Measurements from ENCODE around the gene ACTN4.

The ACTN4 gene

DNA sequence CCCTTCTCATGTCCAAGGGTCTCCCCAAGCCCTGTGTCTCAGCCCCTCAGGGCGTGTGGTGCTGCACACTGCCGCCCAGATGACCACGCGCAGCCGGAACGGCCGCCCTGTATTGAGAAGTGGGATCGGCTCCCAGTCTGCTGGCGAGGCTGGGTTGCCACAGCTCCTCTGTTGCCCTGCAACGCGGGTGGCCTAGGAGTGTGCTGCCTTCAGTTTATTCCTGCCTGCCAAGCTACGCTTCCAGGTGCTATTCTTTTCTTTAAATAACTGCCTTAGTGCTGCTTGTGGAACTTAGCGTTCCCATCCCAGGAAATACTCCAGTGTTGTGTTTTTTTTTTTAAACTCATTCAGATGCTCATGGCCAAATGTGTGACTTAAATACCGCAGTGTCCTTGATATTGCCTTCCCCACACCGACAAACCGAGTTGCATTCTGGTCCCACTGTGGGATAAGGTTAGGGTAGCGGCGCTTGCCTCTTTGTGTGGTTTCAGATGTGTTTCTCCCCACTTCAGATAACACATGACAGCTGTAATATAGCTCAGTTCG lies 16.6 kb downstream of the ACTN4 start:
- Histone ChIP-seq H3K27ac (ENCODE audit: low read depth, low read length) (peak overlapping the region; percentile 85), H3K4me1 (ENCODE audit: insufficient read depth, low read length) (peaks cover 88% of the 10 kb centered on the region), H3K36me3 (ENCODE audit: insufficient read depth, low read length) (no peaks in the 10 kb centered on the region), H3K9me3 (ENCODE audit: low read length) (no peaks in the 10 kb centered on the region), H3K27me3 (ENCODE audit: control insufficient read depth in 1 of 2, insufficient read depth in 2 of 2, low read length in 2 of 2) (no peaks in the 10 kb centered on the region), H3K4me3 (ENCODE audit: low read depth in 1 of 2, low read length in 2 of 2) (peak overlapping the region; percentile 22 to 41), H3K9ac (ENCODE audit: low read length) (peak overlapping the region; percentile 31)

DNA sequence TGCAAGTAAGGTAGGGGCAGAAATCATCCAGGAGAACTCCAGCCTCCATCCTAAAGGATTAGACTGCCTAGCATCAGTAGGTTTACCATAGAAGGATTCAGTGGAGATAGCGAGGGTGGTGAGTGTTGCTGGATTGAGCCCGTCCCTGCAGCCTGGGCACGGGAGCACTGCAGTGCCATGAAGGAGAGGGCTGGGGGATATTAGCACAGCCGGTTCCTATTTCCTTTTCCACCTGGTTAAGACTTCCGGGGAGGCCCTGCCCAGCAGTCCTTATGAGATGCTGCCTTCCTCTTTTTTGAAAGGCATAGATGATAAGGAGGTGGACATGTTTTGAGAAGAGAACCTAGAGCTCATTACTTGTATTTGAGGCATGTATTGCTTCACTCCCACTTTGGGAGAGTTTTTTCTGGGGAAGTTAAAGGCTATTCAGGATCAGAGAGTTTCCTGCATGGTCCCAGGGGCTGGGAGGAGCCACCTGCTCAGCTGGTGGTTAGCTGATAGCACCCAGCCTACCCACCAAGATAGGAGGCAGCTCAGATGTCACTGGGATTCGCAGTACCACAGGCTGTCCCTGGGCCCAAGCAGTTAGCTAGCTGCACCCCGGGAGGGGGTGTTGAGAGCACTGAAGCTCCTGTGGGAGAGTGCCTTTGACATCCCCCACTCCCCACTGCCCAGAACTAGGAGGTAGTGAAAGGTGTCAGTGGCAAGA lies 17.2 kb downstream of the ACTN4 start:
- no peaks in the 10 kb centered on the region for H3K9me3 ChIP-seq (ENCODE audit: low read length)
- H3K27me3 ChIP-seq (ENCODE audit: control insufficient read depth in 1 of 2, insufficient read depth in 2 of 2, low read length in 2 of 2): no peaks in the 10 kb centered on the region
- H3K4me1 ChIP-seq (ENCODE audit: insufficient read depth, low read length): peaks cover 88% of the 10 kb centered on the region
- peak overlapping the region; percentile 18 for H3K9ac ChIP-seq (ENCODE audit: low read length)
- peak overlapping the region in 1 of 2 donors; percentile 41 for H3K4me3 ChIP-seq (ENCODE audit: low read depth in 1 of 2, low read length in 2 of 2)
- H3K36me3 ChIP-seq (ENCODE audit: insufficient read depth, low read length): no peaks in the 10 kb centered on the region
- peak overlapping the region; percentile 85 for H3K27ac ChIP-seq (ENCODE audit: low read depth, low read length)

- peak overlapping the region in 1 of 2 donors; percentile 22 for H3K4me3 ChIP-seq (ENCODE audit: low read depth in 1 of 2, low read length in 2 of 2)
These were observed 17.9 kb downstream of the ACTN4 start for GRCh38 chr19:38665219-38665931.

GRCh38 chr19:38665950-38666662 lies 18.7 kb downstream of the ACTN4 start:
- Histone ChIP-seq H3K27me3 (ENCODE audit: control insufficient read depth in 1 of 2, insufficient read depth in 2 of 2, low read length in 2 of 2) (no peaks in the 10 kb centered on the region), H3K9ac (ENCODE audit: low read length) (peak overlapping the region; percentile 18), H3K4me3 (ENCODE audit: low read depth in 1 of 2, low read length in 2 of 2) (peak overlapping the region in 1 of 2 donors; percentile 22), H3K27ac (ENCODE audit: low read depth, low read length) (peak overlapping the region; percentile 85), H3K36me3 (ENCODE audit: insufficient read depth, low read length) (no peaks in the 10 kb centered on the region), H3K9me3 (ENCODE audit: low read length) (no peaks in the 10 kb centered on the region), H3K4me1 (ENCODE audit: insufficient read depth, low read length) (peaks cover 91% of the 10 kb centered on the region)

More at GRCh38 chr19:38665219-38665931, 17.9 kb downstream of the ACTN4 start:
- peaks cover 94% of the 10 kb centered on the region for H3K4me1 ChIP-seq (ENCODE audit: insufficient read depth, low read length)
- no peaks in the 10 kb centered on the region for H3K27me3 ChIP-seq (ENCODE audit: control insufficient read depth in 1 of 2, insufficient read depth in 2 of 2, low read length in 2 of 2)
- H3K9ac ChIP-seq (ENCODE audit: low read length): peak overlapping the region; percentile 18
- peak overlapping the region; percentile 85 for H3K27ac ChIP-seq (ENCODE audit: low read depth, low read length)
- no peaks in the 10 kb centered on the region for H3K9me3 ChIP-seq (ENCODE audit: low read length)
- no peaks in the 10 kb centered on the region for H3K36me3 ChIP-seq (ENCODE audit: insufficient read depth, low read length)

- H3K4me3 ChIP-seq (ENCODE audit: low read depth in 1 of 2, low read length in 2 of 2): peak overlapping the region in 1 of 2 donors; percentile 26
- H3K9ac ChIP-seq (ENCODE audit: low read length): no peak overlapping the region
- H3K4me1 ChIP-seq (ENCODE audit: insufficient read depth, low read length): peaks cover 95% of the 10 kb centered on the region
- H3K27ac ChIP-seq (ENCODE audit: low read depth, low read length): peak overlapping the region; percentile 85
- H3K9me3 ChIP-seq (ENCODE audit: low read length): no peaks in the 10 kb centered on the region
- no peaks in the 10 kb centered on the region for H3K27me3 ChIP-seq (ENCODE audit: control insufficient read depth in 1 of 2, insufficient read depth in 2 of 2, low read length in 2 of 2)
- H3K36me3 ChIP-seq (ENCODE audit: insufficient read depth, low read length): no peaks in the 10 kb centered on the region
These were observed 19.4 kb downstream of the ACTN4 start for GRCh38 chr19:38666663-38667511.

DNA sequence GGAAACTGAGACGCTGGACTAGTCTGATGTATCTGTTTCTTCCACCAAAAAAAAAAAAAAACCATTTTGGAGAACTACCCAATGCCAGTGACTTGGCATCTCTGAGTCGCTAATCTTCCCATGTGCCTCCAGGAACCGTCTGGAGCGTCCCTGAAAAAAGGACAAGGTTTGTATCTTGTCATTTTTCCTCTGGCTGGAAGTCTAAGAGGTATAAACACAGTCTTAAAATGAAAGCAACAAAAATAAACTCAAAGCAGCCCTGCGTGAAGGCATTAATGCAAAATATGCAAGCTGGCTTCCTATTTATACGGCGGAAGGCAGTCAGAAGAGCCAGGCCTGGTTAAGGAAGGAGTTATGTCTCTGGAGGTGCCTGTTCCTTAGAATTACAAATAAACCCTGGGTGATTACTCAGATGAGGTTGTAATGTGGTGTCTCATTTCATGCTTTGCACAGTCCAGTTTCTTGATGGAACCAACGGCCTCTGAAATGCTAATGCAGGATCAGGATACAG lies 20.3 kb downstream of the ACTN4 start:
- H3K9me3 ChIP-seq (ENCODE audit: low read length): no peaks in the 10 kb centered on the region
- no peaks in the 10 kb centered on the region for H3K36me3 ChIP-seq (ENCODE audit: insufficient read depth, low read length)
- H3K9ac ChIP-seq (ENCODE audit: low read length): peak overlapping the region; percentile 27
- H3K27me3 ChIP-seq (ENCODE audit: control insufficient read depth in 1 of 2, insufficient read depth in 2 of 2, low read length in 2 of 2): no peaks in the 10 kb centered on the region
- H3K4me1 ChIP-seq (ENCODE audit: insufficient read depth, low read length): peaks cover 90% of the 10 kb centered on the region
- H3K27ac ChIP-seq (ENCODE audit: low read depth, low read length): peak overlapping the region; percentile 85
- H3K4me3 ChIP-seq (ENCODE audit: low read depth in 1 of 2, low read length in 2 of 2): peak overlapping the region in 1 of 2 donors; percentile 26

GRCh38 chr19:38669552-38669951 lies 22.1 kb downstream of the ACTN4 start:
- Histone ChIP-seq H3K9ac (ENCODE audit: low read length) (no peak overlapping the region), H3K27ac (ENCODE audit: low read depth, low read length) (peak overlapping the region; percentile 21), H3K4me3 (ENCODE audit: low read depth in 1 of 2, low read length in 2 of 2) (no peak overlapping the region)

DNA sequence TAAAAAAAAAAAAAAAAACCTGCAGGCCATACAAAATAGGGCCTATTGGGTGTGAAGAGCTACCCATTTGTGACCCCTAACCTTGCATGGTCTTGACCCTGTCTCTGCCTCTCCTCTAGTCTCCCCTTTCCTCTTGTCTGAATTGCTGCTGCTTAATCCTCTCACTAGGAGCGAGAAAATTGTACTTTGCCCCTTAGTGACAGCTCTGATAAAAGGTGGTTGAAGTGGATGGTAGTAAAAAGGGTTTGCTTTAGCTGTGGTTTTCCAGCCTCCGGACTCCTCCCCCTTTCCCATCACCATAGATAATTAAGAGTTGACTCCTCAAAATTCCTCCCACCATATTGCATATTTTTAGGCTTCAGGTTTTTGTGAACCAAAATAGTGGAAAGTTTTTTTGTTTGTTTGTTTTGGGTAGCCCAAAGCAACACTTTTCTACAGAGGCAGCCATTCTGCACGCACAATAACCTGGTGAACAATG lies 23.5 kb downstream of the ACTN4 start:
- H3K9me3 ChIP-seq (ENCODE audit: low read length): no peaks in the 10 kb centered on the region
- no peak overlapping the region for H3K4me3 ChIP-seq (ENCODE audit: low read depth in 1 of 2, low read length in 2 of 2)
- H3K27me3 ChIP-seq (ENCODE audit: control insufficient read depth in 1 of 2, insufficient read depth in 2 of 2, low read length in 2 of 2): no peaks in the 10 kb centered on the region
- no peak overlapping the region for H3K9ac ChIP-seq (ENCODE audit: low read length)
- peaks cover 85% of the 10 kb centered on the region for H3K4me1 ChIP-seq (ENCODE audit: insufficient read depth, low read length)
- no peaks in the 10 kb centered on the region for H3K36me3 ChIP-seq (ENCODE audit: insufficient read depth, low read length)
- peak overlapping the region; percentile 13 for H3K27ac ChIP-seq (ENCODE audit: low read depth, low read length)

More at GRCh38 chr19:38669552-38669951, 22.1 kb downstream of the ACTN4 start:
- no peaks in the 10 kb centered on the region for H3K9me3 ChIP-seq (ENCODE audit: low read length)
- H3K4me1 ChIP-seq (ENCODE audit: insufficient read depth, low read length): peaks cover 85% of the 10 kb centered on the region
- H3K27me3 ChIP-seq (ENCODE audit: control insufficient read depth in 1 of 2, insufficient read depth in 2 of 2, low read length in 2 of 2): no peaks in the 10 kb centered on the region
- H3K36me3 ChIP-seq (ENCODE audit: insufficient read depth, low read length): no peaks in the 10 kb centered on the region

- H3K9me3 ChIP-seq (ENCODE audit: low read length): no peaks in the 10 kb centered on the region
- no peak overlapping the region for H3K9ac ChIP-seq (ENCODE audit: low read length)
- peak overlapping the region; percentile 13 for H3K27ac ChIP-seq (ENCODE audit: low read depth, low read length)
- no peak overlapping the region for H3K4me3 ChIP-seq (ENCODE audit: low read depth in 1 of 2, low read length in 2 of 2)
- no peaks in the 10 kb centered on the region for H3K36me3 ChIP-seq (ENCODE audit: insufficient read depth, low read length)
- no peaks in the 10 kb centered on the region for H3K27me3 ChIP-seq (ENCODE audit: control insufficient read depth in 1 of 2, insufficient read depth in 2 of 2, low read length in 2 of 2)
- peaks cover 85% of the 10 kb centered on the region for H3K4me1 ChIP-seq (ENCODE audit: insufficient read depth, low read length)
These were observed 24.2 kb downstream of the ACTN4 start for GRCh38 chr19:38671654-38672053.

GRCh38 chr19:38673030-38673429 lies 25.6 kb downstream of the ACTN4 start:
- Histone ChIP-seq H3K9me3 (ENCODE audit: low read length) (no peaks in the 10 kb centered on the region), H3K27me3 (ENCODE audit: control insufficient read depth in 1 of 2, insufficient read depth in 2 of 2, low read length in 2 of 2) (no peaks in the 10 kb centered on the region), H3K4me3 (ENCODE audit: low read depth in 1 of 2, low read length in 2 of 2) (no peak overlapping the region), H3K27ac (ENCODE audit: low read depth, low read length) (no peak overlapping the region), H3K36me3 (ENCODE audit: insufficient read depth, low read length) (peaks cover 9% of the 10 kb centered on the region), H3K4me1 (ENCODE audit: insufficient read depth, low read length) (peaks cover 80% of the 10 kb centered on the region), H3K9ac (ENCODE audit: low read length) (no peak overlapping the region)

Data from muscle layer of colon (tissue), 2 donors.